GM12864 (cell line): ENCODE results near the gene NACC2.
A peak's percentile ranks its signal among the peaks of the same experiment; 100 is the strongest.

ENCODE experiments used
- DNase-seq: peaks from one replicate; pipeline ENCODE4 v3.0.0-alpha.2; 2011; ENCODE audit warnings: low read depth
- H3K4me3 ChIP-seq: 2 replicates; pipeline ENCODE4 v1.5.1; 2011; ENCODE audit warnings: mild to moderate bottlenecking, low read depth, low read length, control low read depth
- CTCF ChIP-seq: IDR thresholded peaks from 2 replicates; pipeline ENCODE4 v1.5.1; 2011; ENCODE audit warnings: low read depth, mild to moderate bottlenecking, moderate library complexity, low read length, control low read depth, inconsistent platforms; ENCODE audit errors: missing control alignments

Gene NACC2

GRCh38 chr9:136140966-136141365 lies 45.9 kb upstream of the NACC2 start:
- TF ChIP-seq CTCF: no peak
- no peak overlapping the region for H3K4me3 ChIP-seq
- DNase-seq: no peak

- DNase-seq: no peak
- TF ChIP-seq CTCF: no peak
- H3K4me3 ChIP-seq: no peak overlapping the region
Observed at GRCh38 chr9:136140046-136140445, 45.0 kb upstream of the NACC2 start.

- H3K4me3 ChIP-seq: no peak overlapping the region
- peak; percentile 68 for TF ChIP-seq CTCF
- no peak for DNase-seq
Observed at GRCh38 chr9:136138566-136138965, 43.5 kb upstream of the NACC2 start.

GRCh38 chr9:136137321-136138265 lies 42.5 kb upstream of the NACC2 start:
- DNase-seq: no peak
- no peak for TF ChIP-seq CTCF
- no peak overlapping the region for H3K4me3 ChIP-seq

GRCh38 chr9:136136127-136136925 lies 41.2 kb upstream of the NACC2 start:
- DNase-seq: no peak
- no peak overlapping the region for H3K4me3 ChIP-seq
- no peak for TF ChIP-seq CTCF

GRCh38 chr9:136135326-136136126 lies 40.4 kb upstream of the NACC2 start:
- no peak overlapping the region for H3K4me3 ChIP-seq
- DNase-seq: no peak
- TF ChIP-seq CTCF: no peak
